H1 (cell line): ENCODE measurements around the gene CEP57. TPM values are rescaled to one million over a fixed set of nuclear protein-coding genes. Genes with fewer than 3 reads are reported as not detected.

Experiments
- CTCF ChIA-PET: fragments of 300-600 bp; sonication (Branson Sonifier 250); formaldehyde crosslinking; loops from one replicate; lab custom pipeline; 2021; ENCODE audit not compliant: partially characterized antibody; lab: Charles Lee
- POLR2A ChIA-PET: fragments of 300-600 bp; sonication (Branson Sonifier 250); formaldehyde crosslinking; loops from one replicate; lab custom pipeline; 2021; ENCODE audit warnings: inconsistent platforms; ENCODE audit not compliant: partially characterized antibody; lab: Charles Lee
- DNase-seq, 2 experiments: peaks; one replicate each; pipeline versions ENCODE4 v3.0.0 to v3.0.0-alpha.2; 2010 to 2022; ENCODE audit warnings: low spot score in 2 of 2, low read depth in 1 of 2, mixed read lengths in 1 of 2
- FAIRE-seq: peaks from 2 replicates; lab custom pipeline; 2011; peaks lifted over from hg19 to GRCh38; lab: Jason Lieb, UNC
- H2AFZ ChIP-seq: 2 replicates; pipeline ENCODE4 v1.8.1; 2012; ENCODE audit warnings: low read length, inconsistent platforms
- H2AK5ac ChIP-seq: 2 replicates; pipeline ENCODE4 v1.6.1; 2013; ENCODE audit warnings: low read depth, low read length
- H2BK120ac ChIP-seq: replicated peaks from 2 replicates; pipeline ENCODE3; 2013; ENCODE audit warnings: low read depth, low read length, inconsistent platforms
- H2BK12ac ChIP-seq: 2 replicates; pipeline ENCODE4 v1.6.1; 2013; ENCODE audit warnings: low read depth, low read length
- H2BK15ac ChIP-seq: 2 replicates; pipeline ENCODE4 v1.6.1; 2013; ENCODE audit warnings: low read length
- H2BK20ac ChIP-seq: 2 replicates; pipeline ENCODE4 v1.6.1; 2013; ENCODE audit warnings: low read length
- H2BK5ac ChIP-seq: 2 replicates; pipeline ENCODE4 v1.6.1; 2013; ENCODE audit warnings: low read depth, low read length
- H3K14ac ChIP-seq: 2 replicates; pipeline ENCODE4 v1.6.1; 2013; ENCODE audit warnings: inconsistent platforms; ENCODE audit not compliant: insufficient read length
- H3K18ac ChIP-seq: 2 replicates; pipeline ENCODE4 v1.6.1; 2013; ENCODE audit warnings: low read length; ENCODE audit errors: extremely low read depth
- H3K23ac ChIP-seq: 2 replicates; pipeline ENCODE4 v1.6.1; 2013; ENCODE audit warnings: inconsistent platforms; ENCODE audit not compliant: insufficient read length
- H3K23me2 ChIP-seq: 2 replicates; pipeline ENCODE4 v1.6.1; 2013; ENCODE audit warnings: low read depth, low read length
- H3K27ac ChIP-seq: 2 replicates; pipeline ENCODE4 v1.6.1; 2011; ENCODE audit warnings: low read depth, low read length, inconsistent platforms
- H3K27me3 ChIP-seq, 4 experiments: replicated peaks in 1 of 4; 1 replicate in 1 of 4; 2 replicates in 3 of 4; pipeline versions ENCODE4 v1.6.1 to v1.8.1; 2011 to 2013; ENCODE audit warnings: low read length in 3 of 4, mild to moderate bottlenecking in 3 of 4, inconsistent platforms in 2 of 4, mixed read lengths in 2 of 4, moderate library complexity in 1 of 4; ENCODE audit not compliant: control insufficient read depth in 3 of 4, insufficient read depth in 3 of 4; ENCODE audit errors: extremely low read depth in 1 of 4
- H3K36me3 ChIP-seq, 4 experiments: 2 replicates each; pipeline versions ENCODE4 v1.6.1 to v1.8.1; 2011 to 2013; ENCODE audit warnings: mild to moderate bottlenecking in 4 of 4, low read length in 3 of 4, moderate library complexity in 2 of 4, control low read depth in 1 of 4, inconsistent platforms in 1 of 4; ENCODE audit not compliant: insufficient read depth in 4 of 4, control insufficient read depth in 2 of 4
- H3K4ac ChIP-seq: replicated peaks from 2 replicates; pipeline ENCODE3; 2013; ENCODE audit warnings: low read length, low read depth, mixed read lengths, inconsistent platforms; ENCODE audit not compliant: insufficient read length
- H3K4me1 ChIP-seq, 4 experiments: replicated peaks in 1 of 4; 1 replicate in 1 of 4; 2 replicates in 3 of 4; pipeline versions ENCODE4 v1.6.1 to v1.8.1; 2011 to 2013; ENCODE audit warnings: low read length in 3 of 4, inconsistent platforms in 2 of 4, mixed read lengths in 1 of 4; ENCODE audit not compliant: insufficient read depth in 4 of 4, control insufficient read depth in 3 of 4
- H3K4me2 ChIP-seq, 2 experiments: 2 replicates each; pipeline versions ENCODE4 v1.6.1 to v1.8.1; 2011 to 2013; ENCODE audit warnings: low read depth in 2 of 2, low read length in 2 of 2, control low read depth in 1 of 2, inconsistent platforms in 1 of 2, mild to moderate bottlenecking in 1 of 2; ENCODE audit not compliant: insufficient read depth in 1 of 2
- H3K4me3 ChIP-seq, 4 experiments: fragments of 200-600, 300-600 bp in 1 of 4; sonication (generic), shearing (Covaris generic), sonication (Bioruptor Twin) in 1 of 4; 2 replicates each; pipeline versions ENCODE4 v1.5.1 to v1.8.1; 2011 to 2016; ENCODE audit warnings: low read length in 4 of 4, low read depth in 3 of 4, control low read depth in 2 of 4, inconsistent platforms in 2 of 4, mild to moderate bottlenecking in 2 of 4, mixed read lengths in 1 of 4, moderate library complexity in 1 of 4; ENCODE audit not compliant: insufficient read depth in 2 of 4; ENCODE audit errors: extremely low read depth in 1 of 4
- H3K56ac ChIP-seq: replicated peaks from 2 replicates; pipeline ENCODE3; 2013; ENCODE audit warnings: low read depth, mild to moderate bottlenecking, mixed read lengths, low read length, inconsistent platforms; ENCODE audit not compliant: insufficient read length
- H3K79me1 ChIP-seq: 2 replicates; pipeline ENCODE4 v1.6.1; 2013; ENCODE audit warnings: low read depth, low read length, control low read depth
- H3K79me2 ChIP-seq, 2 experiments: 2 replicates each; pipeline versions ENCODE4 v1.6.1 to v1.8.1; 2012 to 2013; ENCODE audit warnings: low read length in 2 of 2, mild to moderate bottlenecking in 2 of 2, inconsistent platforms in 1 of 2; ENCODE audit not compliant: insufficient read depth in 2 of 2, control insufficient read depth in 1 of 2
- H3K9ac ChIP-seq, 4 experiments: replicated peaks in 1 of 4; 1 replicate in 1 of 4; 2 replicates in 3 of 4; pipeline versions ENCODE4 v1.6.1 to v1.8.1; 2011 to 2013; ENCODE audit warnings: low read depth in 3 of 4, low read length in 3 of 4, control low read depth in 2 of 4, mild to moderate bottlenecking in 2 of 4, moderate library complexity in 2 of 4, inconsistent platforms in 1 of 4; ENCODE audit errors: extremely low read depth in 1 of 4
- H3K9me3 ChIP-seq, 2 experiments: 2 replicates each; pipeline versions ENCODE4 v1.6.1 to v1.8.1; 2012 to 2013; ENCODE audit warnings: mild to moderate bottlenecking in 2 of 2, moderate library complexity in 2 of 2, control low read depth in 1 of 2, inconsistent platforms in 1 of 2, low read depth in 1 of 2, low read length in 1 of 2, mixed read lengths in 1 of 2; ENCODE audit not compliant: insufficient read depth in 2 of 2
- H4K20me1 ChIP-seq, 2 experiments: replicated peaks in 1 of 2; 2 replicates each; pipeline versions ENCODE3 to v1.8.1; 2011 to 2013; ENCODE audit warnings: inconsistent platforms in 2 of 2, low read length in 2 of 2, mild to moderate bottlenecking in 1 of 2; ENCODE audit not compliant: insufficient read depth in 2 of 2, control insufficient read depth in 1 of 2
- H4K5ac ChIP-seq: 2 replicates; pipeline ENCODE4 v1.6.1; 2013; ENCODE audit warnings: low read length, low read depth, mixed read lengths, inconsistent platforms; ENCODE audit not compliant: insufficient read length
- H4K8ac ChIP-seq: 2 replicates; pipeline ENCODE4 v1.8.0; 2013; ENCODE audit warnings: mild to moderate bottlenecking, moderate library complexity, low read length, inconsistent platforms; ENCODE audit not compliant: insufficient read depth; ENCODE audit errors: extremely low read depth
- H4K91ac ChIP-seq: replicated peaks from 2 replicates; pipeline ENCODE3; 2013; ENCODE audit warnings: low read length, mixed read lengths, inconsistent platforms; ENCODE audit not compliant: insufficient read length
- CBX5 ChIP-seq: fragments of 300-800, 300-1000 bp; sonication (generic); IDR thresholded peaks from 2 replicates; pipeline ENCODE4 v1.7.1; 2016; ENCODE audit warnings: antibody characterized with exemption, low read length, low read depth
- FOSL1 ChIP-seq: IDR thresholded peaks from 2 replicates; pipeline ENCODE4 v1.6.1; 2011; ENCODE audit warnings: mild to moderate bottlenecking, low read depth, low read length, moderate library complexity; ENCODE audit not compliant: insufficient read depth
- GABPA ChIP-seq: IDR thresholded peaks from 2 replicates; pipeline ENCODE4 v1.6.1; 2011; ENCODE audit warnings: mild to moderate bottlenecking, low read length, moderate library complexity, borderline replicate concordance; ENCODE audit not compliant: insufficient read depth
- KDM1A ChIP-seq: fragments of 200-600, 300-600 bp; sonication (generic); IDR thresholded peaks from 2 replicates; pipeline ENCODE4 v1.7.1; 2016; ENCODE audit warnings: mild to moderate bottlenecking, low read length, borderline replicate concordance
- USF2 ChIP-seq: IDR thresholded peaks from 2 replicates; pipeline ENCODE4 v1.6.1; 2011; ENCODE audit warnings: low read length, improper control_type of control experiment
- whole genome bisulfite sequencing, 2 experiments: shearing (Covaris generic) in 1 of 2; methylation state at CpG; one replicate each; pipeline versions ENCODE4 v1.1.6 to v1.1.7; 2013 to 2015; ENCODE audit warnings: low lambda C conversion rate in 2 of 2, mixed read lengths in 2 of 2, inconsistent platforms in 1 of 2, low coverage in 1 of 2, missing lambda C conversion rate in 1 of 2; ENCODE audit not compliant: insufficient replicate concordance in 2 of 2, insufficient coverage in 1 of 2, insufficient read length in 1 of 2; ENCODE audit errors: extremely low coverage in 1 of 2, missing lambda C conversion rate in 1 of 2; 5-methylcytosine and 5-hydroxymethylcytosine counted together
- polyA plus RNA-seq, 7 experiments: library from polyadenylated mRNA; depleted of rRNA in 3 of 7; stranded (reverse) in 5 of 7; unstranded in 2 of 7; fragments of >200 nt in 5 of 7; fragments of 200-250 nt in 2 of 7; gene quantifications; 1 replicate in 5 of 7; 2 replicates in 1 of 7; 4 replicates in 1 of 7; pipeline versions ENCODE4 v1.2.1 to v1.2.3, GENCODE V29; 2011 to 2013; ENCODE audit warnings: missing spikeins in 2 of 7, mixed read lengths in 2 of 7
- total RNA-seq: library from RNA; stranded (reverse); fragmentation: NEBNext Ultra II Directional; extraction: Animal tissue kit (Norgen Biotek cat#: 25700); gene quantifications from 2 replicates; pipeline ENCODE4 v1.2.1, GENCODE V29; 2021

CEP57 gene
- total and polyA plus RNA-seq, 2 of the 8 experiments (the other 6 are each of a cell fraction or from before 2014, with no cell fraction given): 26.3 to 72.7 TPM

GRCh38 chr11:95751515-95751914, 38.8 kb upstream of the CEP57 start:
- Histone ChIP-seq H3K36me3 (no peaks in the 10 kb centered on the region), H2AK5ac (no peak overlapping the region), H2AFZ (no peak overlapping the region), H3K4me3 (no peak overlapping the region), H3K9ac (no peak overlapping the region), H3K4ac (no peak overlapping the region), H2BK20ac (no peak overlapping the region), H2BK12ac (no peak overlapping the region), H4K5ac (no peak overlapping the region), H3K56ac (no peak overlapping the region)
- DNase-seq (no peak), FAIRE-seq (no peak)
- POLR2A ChIA-PET: no interaction called here
- TF ChIP-seq USF2 (no peak), GABPA (no peak), CBX5 (no peak), KDM1A (no peak), FOSL1 (no peak)
- TF ChIP-seq, all 59 proteins: peak for 0
- Histone ChIP-seq H3K23ac (no peak overlapping the region), H3K23me2 (no peaks in the 10 kb centered on the region), H4K20me1 (no peaks in the 10 kb centered on the region), H3K18ac (no peak overlapping the region), H2BK120ac (no peak overlapping the region), H3K27me3 (no peaks in the 10 kb centered on the region), H3K14ac (no peak overlapping the region), H3K4me1 (no peaks in the 10 kb centered on the region), H3K79me2 (no peaks in the 10 kb centered on the region), H2BK15ac (no peak overlapping the region), H3K27ac (no peak overlapping the region), H4K8ac (no peak overlapping the region), H4K91ac (no peak overlapping the region), H3K4me2 (no peak overlapping the region), H2BK5ac (no peak overlapping the region), H3K79me1 (no peaks in the 10 kb centered on the region), H3K9me3 (no peaks in the 10 kb centered on the region)
- CTCF ChIA-PET: interaction anchor here (0.7 to 3.1 kb wide), 7 partner anchors 12 to 600 kb away, joined by 3 to 26 read pairs (median 4); no protein-coding TSS in a partner anchor
- 100% methylated on average over 1 of the region's 1 CpG; no CpG with 5 or more reads in 1 of the 2 experiments for WGBS, 2 experiments
